WTC11 (cell line): ENCODE results near the gene ALS2CL. TPM values are rescaled to one million over a fixed set of nuclear protein-coding genes. Genes with fewer than 3 reads are reported as not detected.

Experiments
- ATAC-seq: fragments of 200-7000 bp; cut with Tn5 transposase; 2 replicates; pipeline ENCODE4 v1.10.0; 2021; ENCODE audit warnings: mild to moderate bottlenecking, moderate library complexity
- CTCF ChIA-PET: fragments of 300-600 bp; sonication (Branson Sonifier 250); formaldehyde crosslinking; loops from one replicate; lab custom pipeline; 2021; ENCODE audit warnings: antibody characterized with exemption; lab: Charles Lee
- POLR2A ChIA-PET: fragments of 350-600 bp; sonication (Branson Sonifier 250); formaldehyde crosslinking; loops from one replicate; lab custom pipeline; 2021; ENCODE audit warnings: antibody characterized with exemption; lab: Charles Lee
- DNase-seq: peaks from one replicate; pipeline ENCODE4 v3.0.0; 2021; ENCODE audit warnings: low spot score
- H3K27ac Mint-ChIP-seq: 2 replicates; pipeline ENCODE4 v1.8.0; 2021; ENCODE audit warnings: mixed read lengths
- H3K27me3 Mint-ChIP-seq: 2 replicates; pipeline ENCODE4 v1.8.0; 2021; ENCODE audit warnings: low read depth, mild to moderate bottlenecking, moderate library complexity, mixed read lengths
- H3K36me3 Mint-ChIP-seq: 2 replicates; pipeline ENCODE4 v1.8.0; 2021; ENCODE audit warnings: mixed read lengths
- H3K4me1 Mint-ChIP-seq: 2 replicates; pipeline ENCODE4 v1.8.0; 2022; ENCODE audit warnings: mixed read lengths
- H3K4me3 Mint-ChIP-seq: 2 replicates; pipeline ENCODE4 v1.8.0; 2021; ENCODE audit warnings: mild to moderate bottlenecking, moderate library complexity, mixed read lengths
- H3K9me3 Mint-ChIP-seq: 2 replicates; pipeline ENCODE4 v1.8.0; 2021; ENCODE audit warnings: mixed read lengths
- ATF1 ChIP-seq: sonication (generic); formaldehyde crosslinking; IDR thresholded peaks from 2 replicates; pipeline ENCODE4 v1.8.1; 2023; ENCODE audit warnings: mild to moderate bottlenecking, moderate library complexity, missing genetic modification reagents
- ATF2 ChIP-seq: sonication (generic); formaldehyde crosslinking; IDR thresholded peaks from 2 replicates; pipeline ENCODE4 v1.8.1; 2022; ENCODE audit warnings: low read depth, missing genetic modification reagents, borderline replicate concordance
- CREB1 ChIP-seq: sonication (generic); formaldehyde crosslinking; IDR thresholded peaks from 2 replicates; pipeline ENCODE4 v1.8.0; 2023; ENCODE audit warnings: mild to moderate bottlenecking, missing genetic modification reagents
- E2F4 ChIP-seq: sonication (generic); formaldehyde crosslinking; IDR thresholded peaks from 2 replicates; pipeline ENCODE4 v1.8.1; 2022; ENCODE audit warnings: low read depth, mild to moderate bottlenecking, moderate library complexity, missing genetic modification reagents, borderline replicate concordance
- FOXK1 ChIP-seq: sonication (generic); formaldehyde crosslinking; IDR thresholded peaks from 2 replicates; pipeline ENCODE4 v1.8.0; 2022; ENCODE audit warnings: mild to moderate bottlenecking, moderate library complexity, missing genetic modification reagents
- FOXP1 ChIP-seq: sonication (generic); formaldehyde crosslinking; IDR thresholded peaks from 2 replicates; pipeline ENCODE4 v1.8.0; 2022; ENCODE audit warnings: missing genetic modification reagents, mild to moderate bottlenecking, moderate library complexity, borderline replicate concordance
- GRHL2 ChIP-seq: fragments of 250-450 bp; sonication (Bioruptor Pico); IDR thresholded peaks from 2 replicates; pipeline ENCODE4 v1.8.0; 2022; ENCODE audit warnings: mild to moderate bottlenecking, moderate library complexity; ENCODE audit not compliant: insufficient replicate concordance, severe bottlenecking
- JAZF1 ChIP-seq: fragments of 250-450 bp; sonication (Bioruptor Pico); IDR thresholded peaks from 2 replicates; pipeline ENCODE4 v1.9.0; 2021; ENCODE audit warnings: moderate library complexity, mild to moderate bottlenecking, inconsistent platforms
- MXD4 ChIP-seq: fragments of 250-450 bp; sonication (Bioruptor Pico); IDR thresholded peaks from 2 replicates; pipeline ENCODE4 v1.8.0; 2021; ENCODE audit warnings: mild to moderate bottlenecking, moderate library complexity, borderline replicate concordance
- NFE2L1 ChIP-seq: sonication (generic); formaldehyde crosslinking; IDR thresholded peaks from 2 replicates; pipeline ENCODE4 v1.8.1; 2023; ENCODE audit warnings: missing genetic modification reagents
- NR1H2 ChIP-seq: sonication (generic); formaldehyde crosslinking; IDR thresholded peaks from 2 replicates; pipeline ENCODE4 v1.9.0; 2021; ENCODE audit warnings: mild to moderate bottlenecking, moderate library complexity, missing genetic modification reagents
- NR2C2 ChIP-seq: sonication (generic); formaldehyde crosslinking; IDR thresholded peaks from 2 replicates; pipeline ENCODE4 v1.8.0; 2022; ENCODE audit warnings: mild to moderate bottlenecking, missing genetic modification reagents
- SOX15 ChIP-seq: fragments of 250-450 bp; sonication (Bioruptor Pico); IDR thresholded peaks from 2 replicates; pipeline ENCODE4 v1.9.0; 2021; ENCODE audit warnings: mild to moderate bottlenecking
- SP1 ChIP-seq: sonication (generic); formaldehyde crosslinking; conservative IDR thresholded peaks from 2 replicates; pipeline ENCODE4 v1.8.1; 2022; ENCODE audit warnings: missing genetic modification reagents
- ZBTB21 ChIP-seq: sonication (generic); formaldehyde crosslinking; IDR thresholded peaks from 2 replicates; pipeline ENCODE4 v1.8.1; 2023; ENCODE audit warnings: mild to moderate bottlenecking, missing genetic modification reagents, borderline replicate concordance
- ZBTB43 ChIP-seq: sonication (generic); formaldehyde crosslinking; IDR thresholded peaks from 2 replicates; pipeline ENCODE4 v1.8.1; 2023; ENCODE audit warnings: mild to moderate bottlenecking, missing genetic modification reagents
- ZNF423 ChIP-seq: fragments of 250-450 bp; sonication (Bioruptor Pico); IDR thresholded peaks from 2 replicates; pipeline ENCODE4 v2.1.2; 2022; ENCODE audit warnings: mild to moderate bottlenecking, moderate library complexity
- ZNF671 ChIP-seq: fragments of 250-450 bp; sonication (Bioruptor Pico); IDR thresholded peaks from 2 replicates; pipeline ENCODE4 v1.8.0; 2021; ENCODE audit warnings: mild to moderate bottlenecking
- total RNA-seq: library from RNA; stranded (reverse); gene quantifications from 3 replicates; pipeline ENCODE4 v1.2.3, GENCODE V29; 2021
- TF ChIP-seq, protein P1 (sequence below): sonication (generic); formaldehyde crosslinking; IDR thresholded peaks from 2 replicates; pipeline ENCODE4 v1.8.1; 2022; ENCODE audit warnings: missing genetic modification reagents, borderline replicate concordance
- TF ChIP-seq, protein P2 (sequence below): sonication (generic); formaldehyde crosslinking; IDR thresholded peaks from 2 replicates; pipeline ENCODE4 v1.8.1; 2022; ENCODE audit warnings: mild to moderate bottlenecking, missing genetic modification reagents, moderate library complexity, borderline replicate concordance
- TF ChIP-seq, protein P3 (sequence below): sonication (generic); formaldehyde crosslinking; IDR thresholded peaks from 2 replicates; pipeline ENCODE4 v1.8.1; 2022; ENCODE audit warnings: mild to moderate bottlenecking, moderate library complexity, missing genetic modification reagents
- TF ChIP-seq, protein P4 (sequence below): fragments of 250-450 bp; sonication (Bioruptor Pico); IDR thresholded peaks from 2 replicates; pipeline ENCODE4 v1.9.0; 2021; ENCODE audit warnings: mild to moderate bottlenecking, borderline replicate concordance

The ALS2CL gene
- total RNA-seq, 1 experiment from 2014 or later = 12.6 TPM

GRCh38 chr3:46664188-46664970 lies 29.1 kb downstream of the ALS2CL start:
- ChIA-PET POLR2A (no interaction called here), CTCF (interaction anchor here (0.5 to 5.5 kb wide), 34 partner anchors 9 to 335 kb away, joined by 3 to 33 read pairs (median 4); partner anchors contain the start of genes ALS2CL and PRSS50)
- H3K27me3 Mint-ChIP-seq = no peaks in the 10 kb centered on the region; the same call in 1 of the 2 replicates
- TF ChIP-seq, protein P1, sequence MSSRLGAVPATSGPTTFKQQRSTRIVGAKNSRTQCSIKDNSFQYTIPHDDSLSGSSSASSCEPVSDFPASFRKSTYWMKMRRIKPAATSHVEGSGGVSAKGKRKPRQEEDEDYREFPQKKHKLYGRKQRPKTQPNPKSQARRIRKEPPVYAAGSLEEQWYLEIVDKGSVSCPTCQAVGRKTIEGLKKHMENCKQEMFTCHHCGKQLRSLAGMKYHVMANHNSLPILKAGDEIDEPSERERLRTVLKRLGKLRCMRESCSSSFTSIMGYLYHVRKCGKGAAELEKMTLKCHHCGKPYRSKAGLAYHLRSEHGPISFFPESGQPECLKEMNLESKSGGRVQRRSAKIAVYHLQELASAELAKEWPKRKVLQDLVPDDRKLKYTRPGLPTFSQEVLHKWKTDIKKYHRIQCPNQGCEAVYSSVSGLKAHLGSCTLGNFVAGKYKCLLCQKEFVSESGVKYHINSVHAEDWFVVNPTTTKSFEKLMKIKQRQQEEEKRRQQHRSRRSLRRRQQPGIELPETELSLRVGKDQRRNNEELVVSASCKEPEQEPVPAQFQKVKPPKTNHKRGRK = no peak
- TF ChIP-seq, protein P2, sequence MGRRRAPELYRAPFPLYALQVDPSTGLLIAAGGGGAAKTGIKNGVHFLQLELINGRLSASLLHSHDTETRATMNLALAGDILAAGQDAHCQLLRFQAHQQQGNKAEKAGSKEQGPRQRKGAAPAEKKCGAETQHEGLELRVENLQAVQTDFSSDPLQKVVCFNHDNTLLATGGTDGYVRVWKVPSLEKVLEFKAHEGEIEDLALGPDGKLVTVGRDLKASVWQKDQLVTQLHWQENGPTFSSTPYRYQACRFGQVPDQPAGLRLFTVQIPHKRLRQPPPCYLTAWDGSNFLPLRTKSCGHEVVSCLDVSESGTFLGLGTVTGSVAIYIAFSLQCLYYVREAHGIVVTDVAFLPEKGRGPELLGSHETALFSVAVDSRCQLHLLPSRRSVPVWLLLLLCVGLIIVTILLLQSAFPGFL (CRISPR knock-in tag) = no peak
- no peak for TF ChIP-seq ZBTB43 (CRISPR knock-in tag)
- TF ChIP-seq SP1 = no peak
- no peak for TF ChIP-seq ZNF423 (CRISPR knock-in tag)
- TF ChIP-seq ZBTB21 = no peak
- no peak for TF ChIP-seq FOXK1
- TF ChIP-seq MXD4 (CRISPR knock-in tag) = no peak
- no peak for TF ChIP-seq GRHL2
- TF ChIP-seq, protein P3, sequence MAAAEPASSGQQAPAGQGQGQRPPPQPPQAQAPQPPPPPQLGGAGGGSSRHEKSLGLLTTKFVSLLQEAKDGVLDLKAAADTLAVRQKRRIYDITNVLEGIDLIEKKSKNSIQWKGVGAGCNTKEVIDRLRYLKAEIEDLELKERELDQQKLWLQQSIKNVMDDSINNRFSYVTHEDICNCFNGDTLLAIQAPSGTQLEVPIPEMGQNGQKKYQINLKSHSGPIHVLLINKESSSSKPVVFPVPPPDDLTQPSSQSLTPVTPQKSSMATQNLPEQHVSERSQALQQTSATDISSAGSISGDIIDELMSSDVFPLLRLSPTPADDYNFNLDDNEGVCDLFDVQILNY (CRISPR knock-in tag) = no peak
- no peaks in the 10 kb centered on the region for H3K36me3 Mint-ChIP-seq
- H3K4me3 Mint-ChIP-seq = no peak overlapping the region
- peaks cover 47% of the 10 kb centered on the region for H3K4me1 Mint-ChIP-seq
- ATAC-seq (no peak), DNase-seq (no peak)
- no peak overlapping the region for H3K27ac Mint-ChIP-seq
- no peaks in the 10 kb centered on the region for H3K9me3 Mint-ChIP-seq

GRCh38 chr3:46663591-46664135 lies 29.8 kb downstream of the ALS2CL start:
- CTCF ChIA-PET = interaction anchor here (0.5 to 5.5 kb wide), 35 partner anchors 9 to 336 kb away, joined by 3 to 33 read pairs (median 4); partner anchors contain the start of genes ALS2CL and PRSS50
- peaks cover 54% of the 10 kb centered on the region for H3K4me1 Mint-ChIP-seq

More at GRCh38 chr3:46663591-46664135, 29.8 kb downstream of the ALS2CL start:
- no peaks in the 10 kb centered on the region; the same call in 1 of the 2 replicates for H3K27me3 Mint-ChIP-seq
- DNase-seq = peak; percentile 58
- H3K4me3 Mint-ChIP-seq = no peak overlapping the region
- H3K27ac Mint-ChIP-seq = no peak overlapping the region; the same call in 1 of the 2 replicates
- no peak for TF ChIP-seq FOXP1
- no peak for TF ChIP-seq MXD4 (CRISPR knock-in tag)
- TF ChIP-seq JAZF1 = no peak
- TF ChIP-seq NR1H2 (CRISPR knock-in tag) = no peak
- no peak for TF ChIP-seq SOX15 (CRISPR knock-in tag)
- no peak for TF ChIP-seq NR2C2 (CRISPR knock-in tag)
- no peak for TF ChIP-seq ZNF671
- no peak for TF ChIP-seq NFE2L1
- no peak for TF ChIP-seq ATF2 (CRISPR knock-in tag)
- TF ChIP-seq E2F4 (CRISPR knock-in tag) = no peak
- TF ChIP-seq CREB1 (CRISPR knock-in tag) = no peak
- no peak for TF ChIP-seq ATF1
- TF ChIP-seq, protein P4, sequence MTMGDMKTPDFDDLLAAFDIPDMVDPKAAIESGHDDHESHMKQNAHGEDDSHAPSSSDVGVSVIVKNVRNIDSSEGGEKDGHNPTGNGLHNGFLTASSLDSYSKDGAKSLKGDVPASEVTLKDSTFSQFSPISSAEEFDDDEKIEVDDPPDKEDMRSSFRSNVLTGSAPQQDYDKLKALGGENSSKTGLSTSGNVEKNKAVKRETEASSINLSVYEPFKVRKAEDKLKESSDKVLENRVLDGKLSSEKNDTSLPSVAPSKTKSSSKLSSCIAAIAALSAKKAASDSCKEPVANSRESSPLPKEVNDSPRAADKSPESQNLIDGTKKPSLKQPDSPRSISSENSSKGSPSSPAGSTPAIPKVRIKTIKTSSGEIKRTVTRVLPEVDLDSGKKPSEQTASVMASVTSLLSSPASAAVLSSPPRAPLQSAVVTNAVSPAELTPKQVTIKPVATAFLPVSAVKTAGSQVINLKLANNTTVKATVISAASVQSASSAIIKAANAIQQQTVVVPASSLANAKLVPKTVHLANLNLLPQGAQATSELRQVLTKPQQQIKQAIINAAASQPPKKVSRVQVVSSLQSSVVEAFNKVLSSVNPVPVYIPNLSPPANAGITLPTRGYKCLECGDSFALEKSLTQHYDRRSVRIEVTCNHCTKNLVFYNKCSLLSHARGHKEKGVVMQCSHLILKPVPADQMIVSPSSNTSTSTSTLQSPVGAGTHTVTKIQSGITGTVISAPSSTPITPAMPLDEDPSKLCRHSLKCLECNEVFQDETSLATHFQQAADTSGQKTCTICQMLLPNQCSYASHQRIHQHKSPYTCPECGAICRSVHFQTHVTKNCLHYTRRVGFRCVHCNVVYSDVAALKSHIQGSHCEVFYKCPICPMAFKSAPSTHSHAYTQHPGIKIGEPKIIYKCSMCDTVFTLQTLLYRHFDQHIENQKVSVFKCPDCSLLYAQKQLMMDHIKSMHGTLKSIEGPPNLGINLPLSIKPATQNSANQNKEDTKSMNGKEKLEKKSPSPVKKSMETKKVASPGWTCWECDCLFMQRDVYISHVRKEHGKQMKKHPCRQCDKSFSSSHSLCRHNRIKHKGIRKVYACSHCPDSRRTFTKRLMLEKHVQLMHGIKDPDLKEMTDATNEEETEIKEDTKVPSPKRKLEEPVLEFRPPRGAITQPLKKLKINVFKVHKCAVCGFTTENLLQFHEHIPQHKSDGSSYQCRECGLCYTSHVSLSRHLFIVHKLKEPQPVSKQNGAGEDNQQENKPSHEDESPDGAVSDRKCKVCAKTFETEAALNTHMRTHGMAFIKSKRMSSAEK = no peak
- POLR2A ChIA-PET = no interaction called here
- peak; percentile 37 for ATAC-seq
- H3K9me3 Mint-ChIP-seq = no peaks in the 10 kb centered on the region
- H3K36me3 Mint-ChIP-seq = no peaks in the 10 kb centered on the region
